A549 (cell line): ENCODE data around the gene DOC2B. TPM values are rescaled to one million over a fixed set of nuclear protein-coding genes. Genes with fewer than 3 reads are reported as not detected.

Experiments used
- ATAC-seq, 2 experiments: fragments of 200-7000 bp in 1 of 2; fragments of >200 bp in 1 of 2; cut with Nextera tagmentation in 1 of 2; cut with Tn5 transposase in 1 of 2; 3 replicates each; pipeline versions ENCODE4 v1.8.0 to v1.9.1; 2018 to 2020; ENCODE audit warnings: mild to moderate bottlenecking in 1 of 2, moderate library complexity in 1 of 2
- CTCF ChIA-PET: fragments of 300-600 bp; sonication (Branson Sonifier 250); formaldehyde crosslinking; extraction: SDS; loops from one replicate; lab custom pipeline; 2021; ENCODE audit warnings: antibody characterized with exemption, inconsistent platforms; lab: Yijun Ruan, JAX
- POLR2A ChIA-PET: fragments of 350-600 bp; formaldehyde crosslinking; extraction: SDS; loops from one replicate; lab custom pipeline; 2021; ENCODE audit warnings: antibody characterized with exemption, inconsistent platforms; lab: Yijun Ruan, JAX
- DNase-seq, 2 experiments: peaks; one replicate each; pipeline versions ENCODE4 v3.0.0 to v3.0.0-alpha.2; 2011 to 2016; ENCODE audit warnings: low read depth in 1 of 2, low spot score in 1 of 2
- FAIRE-seq: peaks from 2 replicates; lab custom pipeline; 2011; peaks lifted over from hg19 to GRCh38; lab: Jason Lieb, UNC
- H3K27ac ChIP-seq, 2 experiments: fragments of >200 bp; sonication (Bioruptor Twin); formaldehyde crosslinking; 3 replicates each; pipeline ENCODE4 v1.5.1; 2016 to 2017
- H3K4me1 ChIP-seq: fragments of >200 bp; sonication (Bioruptor Twin); formaldehyde crosslinking; 3 replicates; pipeline ENCODE4 v1.6.1; 2016
- H3K4me2 ChIP-seq: fragments of >200 bp; sonication (Bioruptor Twin); formaldehyde crosslinking; 3 replicates; pipeline ENCODE4 v1.6.1; 2016
- H3K4me3 ChIP-seq: fragments of >200 bp; sonication (Bioruptor Twin); formaldehyde crosslinking; 3 replicates; pipeline ENCODE4 v1.5.1; 2016
- H3K9me3 ChIP-seq: fragments of >200 bp; sonication (Bioruptor Twin); formaldehyde crosslinking; 3 replicates; pipeline ENCODE4 v1.6.1; 2016
- BHLHE40 ChIP-seq: IDR thresholded peaks from 2 replicates; pipeline ENCODE4 v1.6.1; 2012; ENCODE audit warnings: low read depth, low read length, inconsistent platforms
- CBX2 ChIP-seq: fragments of 200-600 bp; sonication (generic); IDR thresholded peaks from 2 replicates; pipeline ENCODE4 v1.6.1; 2016; ENCODE audit warnings: low read depth, mild to moderate bottlenecking, borderline replicate concordance
- CHD4 ChIP-seq: fragments of 200-600 bp; sonication (generic); IDR thresholded peaks from 2 replicates; pipeline ENCODE4 v1.6.1; 2016; ENCODE audit warnings: antibody characterized with exemption, mild to moderate bottlenecking, borderline replicate concordance
- EHF ChIP-seq: fragments of 250-450 bp; sonication (Bioruptor Pico); IDR thresholded peaks from 2 replicates; pipeline ENCODE4 v1.5.0; 2020; ENCODE audit warnings: mild to moderate bottlenecking
- ESRRA ChIP-seq: fragments of 150-350 bp; IDR thresholded peaks from 2 replicates; pipeline ENCODE4 v1.6.1; 2014; ENCODE audit warnings: mild to moderate bottlenecking, low read length, borderline replicate concordance
- FOSL2 ChIP-seq, 2 experiments: fragments of 450-650 bp in 1 of 2; fragments of >200 bp in 1 of 2; sonication (Bioruptor Twin) in 1 of 2; formaldehyde crosslinking; IDR thresholded peaks; 2 replicates each; pipeline versions ENCODE4 v1.5.0 to v1.6.1; 2016 to 2020; ENCODE audit warnings: mild to moderate bottlenecking in 1 of 2, moderate library complexity in 1 of 2
- FOXS1 ChIP-seq: fragments of 250-450 bp; sonication (Bioruptor Pico); IDR thresholded peaks from 2 replicates; pipeline ENCODE4 v1.5.0; 2020; ENCODE audit warnings: mild to moderate bottlenecking, moderate library complexity
- HOXA7 ChIP-seq: fragments of 250-450 bp; sonication (Bioruptor Pico); IDR thresholded peaks from 2 replicates; pipeline ENCODE4 v1.5.0; 2020; ENCODE audit warnings: mild to moderate bottlenecking, moderate library complexity
- JUNB ChIP-seq: fragments of >200 bp; sonication (Bioruptor Twin); formaldehyde crosslinking; IDR thresholded peaks from 2 replicates; pipeline ENCODE4 v1.6.1; 2016
- MAFK ChIP-seq: fragments of 450-650 bp; IDR thresholded peaks from 2 replicates; pipeline ENCODE4 v1.6.1; 2014; ENCODE audit not compliant: partially characterized antibody
- MYC ChIP-seq: IDR thresholded peaks from 2 replicates; pipeline ENCODE4 v1.6.1; 2012; ENCODE audit warnings: mild to moderate bottlenecking, inconsistent platforms, low read length, improper control_type of control experiment, borderline replicate concordance
- NPAS2 ChIP-seq: fragments of 250-450 bp; sonication (Bioruptor Pico); IDR thresholded peaks from 2 replicates; pipeline ENCODE4 v1.8.0; 2022; ENCODE audit warnings: mild to moderate bottlenecking, moderate library complexity, borderline replicate concordance
- NR3C1 ChIP-seq: fragments of >200 bp; sonication (Bioruptor Twin); formaldehyde crosslinking; IDR thresholded peaks from 3 replicates; pipeline ENCODE4 v1.6.1; 2017
- RAD21 ChIP-seq, 2 experiments: fragments of >200 bp in 1 of 2; sonication (Bioruptor Twin) in 1 of 2; formaldehyde crosslinking in 1 of 2; IDR thresholded peaks in 1 of 2; conservative IDR thresholded peaks in 1 of 2; 2 replicates in 1 of 2; 3 replicates in 1 of 2; pipeline ENCODE4 v1.6.1; 2012 to 2018; ENCODE audit warnings: inconsistent platforms in 1 of 2
- SMC3 ChIP-seq: fragments of >200 bp; sonication (Bioruptor Twin); formaldehyde crosslinking; IDR thresholded peaks from 3 replicates; pipeline ENCODE4 v1.6.1; 2018; ENCODE audit warnings: inconsistent platforms
- SREBF2 ChIP-seq: fragments of 450-650 bp; IDR thresholded peaks from 2 replicates; pipeline ENCODE4 v1.6.1; 2014; ENCODE audit warnings: mild to moderate bottlenecking, moderate library complexity
- TFCP2L1 ChIP-seq: fragments of 250-450 bp; sonication (Bioruptor Pico); IDR thresholded peaks from 2 replicates; pipeline ENCODE4 v1.5.0; 2021; ENCODE audit warnings: mild to moderate bottlenecking
- TP53 ChIP-seq: fragments of 250-450 bp; sonication (Bioruptor Pico); IDR thresholded peaks from 2 replicates; pipeline ENCODE4 v1.5.0; 2021; ENCODE audit warnings: mild to moderate bottlenecking, moderate library complexity
- ZC3H11A ChIP-seq: fragments of 450-650 bp; IDR thresholded peaks from 2 replicates; pipeline ENCODE4 v1.6.1; 2014; ENCODE audit warnings: antibody characterized with exemption, mild to moderate bottlenecking
- WGBS: methylation state at CpG from one replicate; pipeline ENCODE4 v1.1.6; 2017; ENCODE audit errors: missing lambda C conversion rate; 5-methylcytosine and 5-hydroxymethylcytosine counted together
- polyA plus RNA-seq, 4 experiments: library from polyadenylated mRNA; depleted of rRNA in 3 of 4; stranded (reverse); fragments of >200 nt; fragmentation: RNase III in 1 of 4; extraction: RNeasy Plus Mini Kit Qiagen cat#74134 plus additional on column Dnase treatment in 1 of 4; gene quantifications; 2 replicates in 3 of 4; 3 replicates in 1 of 4; pipeline ENCODE4 v1.2.3, GENCODE V29; 2011 to 2017
- TF ChIP-seq, protein P1 (sequence below): fragments of 250-450 bp; sonication (Bioruptor Pico); IDR thresholded peaks from 2 replicates; pipeline ENCODE4 v1.5.0; 2021; ENCODE audit warnings: mild to moderate bottlenecking, moderate library complexity, borderline replicate concordance
- TF ChIP-seq, protein P2 (sequence below): fragments of >200 bp; sonication (Bioruptor Twin); formaldehyde crosslinking; IDR thresholded peaks from 3 replicates; pipeline ENCODE4 v1.5.1; 2016
- TF ChIP-seq, protein P3 (sequence below): fragments of >200 bp; sonication (Bioruptor Twin); formaldehyde crosslinking; IDR thresholded peaks from 2 replicates; pipeline ENCODE4 v1.6.1; 2016

DOC2B gene
- polyA plus RNA-seq, 2 of the 4 experiments (the other 2 are of a cell fraction): 0.27 to 1.6 TPM

DNA sequence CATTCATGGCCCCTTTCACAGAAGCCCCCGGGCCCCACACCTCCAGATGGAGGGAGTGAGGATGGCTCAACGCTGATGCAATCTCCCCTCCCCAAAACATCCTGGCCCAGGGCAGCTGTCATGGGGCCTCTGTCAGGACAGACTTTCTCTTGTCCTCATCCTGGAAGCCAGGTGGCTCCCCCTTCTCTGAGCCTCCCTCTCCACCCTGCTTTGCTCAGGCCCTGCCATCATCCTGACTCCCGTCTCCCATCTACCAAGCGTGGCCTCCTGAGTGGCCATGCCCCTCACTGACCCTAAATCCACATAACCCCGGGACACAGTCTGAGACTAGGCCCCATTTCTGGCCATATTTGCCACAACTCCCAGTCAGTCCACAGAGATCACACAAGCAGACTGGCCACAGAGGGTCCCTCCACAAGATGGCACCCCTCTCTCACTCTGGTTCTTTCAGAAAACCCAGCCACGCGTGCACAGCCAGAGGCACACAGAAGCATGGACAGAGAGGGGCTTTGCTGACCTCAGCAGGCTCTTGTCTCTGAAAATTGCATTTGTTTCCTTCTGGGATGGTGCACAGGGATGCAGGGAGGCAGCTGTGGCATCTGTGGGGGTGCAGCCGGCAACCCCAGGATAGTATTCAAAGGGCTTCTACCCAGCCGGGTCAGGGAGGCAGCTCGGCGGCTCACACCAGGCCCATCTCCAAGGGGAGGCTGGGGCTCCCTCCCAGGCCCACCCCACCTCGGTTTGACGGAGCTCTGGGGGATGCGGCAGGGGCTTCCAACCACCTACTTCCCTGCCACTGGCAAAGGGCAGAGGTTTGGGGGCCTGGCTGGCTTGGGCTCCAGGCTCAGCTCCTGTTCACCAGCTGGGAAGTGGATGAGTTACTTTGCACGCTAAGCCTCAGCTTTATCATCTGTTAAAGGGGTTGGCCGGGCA, 16.9 kb downstream of the DOC2B start:
- H3K4me1 ChIP-seq: no peaks in the 10 kb centered on the region
- H3K4me3 ChIP-seq: no peak overlapping the region
- peak overlapping the region; percentile 41 to 43; a peak in 3 of 6 replicates for H3K27ac ChIP-seq
- FAIRE-seq (no peak), ATAC-seq (peak; percentile 68 to 88), DNase-seq (peak; percentile 61 to 65)
- POLR2A ChIA-PET: no interaction called here
- no peaks in the 10 kb centered on the region for H3K9me3 ChIP-seq
- CTCF ChIA-PET: interaction anchor here (0.9 to 5.2 kb wide), 19 partner anchors 9 to 816 kb away, joined by 3 to 44 read pairs (median 4); partner anchors contain the start of gene NXN
- no peak for TF ChIP-seq ESRRA
- TF ChIP-seq SMC3: peak; percentile 69
- TF ChIP-seq MYC: no peak
- TF ChIP-seq MAFK: peak; percentile 53
- peak; percentile 79 to 87 for TF ChIP-seq RAD21 (conservative IDR thresholded peaks at IDR 0.05 in 1 of 2, IDR thresholded peaks at IDR 0.05 in 1 of 2)
- TF ChIP-seq, protein P1, sequence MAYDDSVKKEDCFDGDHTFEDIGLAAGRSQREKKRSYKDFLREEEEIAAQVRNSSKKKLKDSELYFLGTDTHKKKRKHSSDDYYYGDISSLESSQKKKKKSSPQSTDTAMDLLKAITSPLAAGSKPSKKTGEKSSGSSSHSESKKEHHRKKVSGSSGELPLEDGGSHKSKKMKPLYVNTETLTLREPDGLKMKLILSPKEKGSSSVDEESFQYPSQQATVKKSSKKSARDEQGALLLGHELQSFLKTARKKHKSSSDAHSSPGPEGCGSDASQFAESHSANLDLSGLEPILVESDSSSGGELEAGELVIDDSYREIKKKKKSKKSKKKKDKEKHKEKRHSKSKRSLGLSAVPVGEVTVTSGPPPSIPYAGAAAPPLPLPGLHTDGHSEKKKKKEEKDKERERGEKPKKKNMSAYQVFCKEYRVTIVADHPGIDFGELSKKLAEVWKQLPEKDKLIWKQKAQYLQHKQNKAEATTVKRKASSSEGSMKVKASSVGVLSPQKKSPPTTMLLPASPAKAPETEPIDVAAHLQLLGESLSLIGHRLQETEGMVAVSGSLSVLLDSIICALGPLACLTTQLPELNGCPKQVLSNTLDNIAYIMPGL (CRISPR knock-in tag): no peak
- TF ChIP-seq, protein P2, sequence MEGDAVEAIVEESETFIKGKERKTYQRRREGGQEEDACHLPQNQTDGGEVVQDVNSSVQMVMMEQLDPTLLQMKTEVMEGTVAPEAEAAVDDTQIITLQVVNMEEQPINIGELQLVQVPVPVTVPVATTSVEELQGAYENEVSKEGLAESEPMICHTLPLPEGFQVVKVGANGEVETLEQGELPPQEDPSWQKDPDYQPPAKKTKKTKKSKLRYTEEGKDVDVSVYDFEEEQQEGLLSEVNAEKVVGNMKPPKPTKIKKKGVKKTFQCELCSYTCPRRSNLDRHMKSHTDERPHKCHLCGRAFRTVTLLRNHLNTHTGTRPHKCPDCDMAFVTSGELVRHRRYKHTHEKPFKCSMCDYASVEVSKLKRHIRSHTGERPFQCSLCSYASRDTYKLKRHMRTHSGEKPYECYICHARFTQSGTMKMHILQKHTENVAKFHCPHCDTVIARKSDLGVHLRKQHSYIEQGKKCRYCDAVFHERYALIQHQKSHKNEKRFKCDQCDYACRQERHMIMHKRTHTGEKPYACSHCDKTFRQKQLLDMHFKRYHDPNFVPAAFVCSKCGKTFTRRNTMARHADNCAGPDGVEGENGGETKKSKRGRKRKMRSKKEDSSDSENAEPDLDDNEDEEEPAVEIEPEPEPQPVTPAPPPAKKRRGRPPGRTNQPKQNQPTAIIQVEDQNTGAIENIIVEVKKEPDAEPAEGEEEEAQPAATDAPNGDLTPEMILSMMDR: peak; percentile 51
- H3K4me2 ChIP-seq: no peak overlapping the region
- WGBS: 77% methylated on average over 11 of the region's 16 CpGs

DNA sequence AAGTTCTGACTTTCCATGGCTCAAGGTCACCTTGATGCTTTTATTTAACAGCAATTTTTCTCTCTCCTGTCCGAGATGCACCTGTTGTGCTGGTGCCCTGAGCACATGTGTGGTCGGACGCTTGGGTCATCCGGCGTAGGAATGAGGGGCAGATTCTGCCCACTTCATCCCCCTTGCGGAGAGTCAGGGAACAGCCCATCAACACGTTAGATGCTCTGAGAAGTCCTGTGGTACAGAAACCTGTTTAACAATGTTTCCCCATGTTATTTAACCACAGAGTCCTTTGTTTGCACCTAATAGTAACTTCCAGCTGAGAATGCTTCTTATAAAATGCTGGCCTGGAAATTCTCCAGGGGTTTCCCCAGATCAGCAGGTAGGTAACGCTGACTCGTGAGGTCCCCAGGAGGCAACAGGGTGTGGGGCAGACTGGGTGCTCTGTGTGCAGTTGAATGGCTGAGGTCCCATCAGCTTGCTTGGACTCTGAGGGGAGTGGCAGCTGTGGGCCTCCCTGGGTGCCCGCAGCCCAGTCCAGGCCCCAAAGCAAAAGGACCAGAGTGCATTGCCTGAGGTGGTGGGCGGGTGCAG, 17.8 kb downstream of the DOC2B start:
- ATAC-seq: peak; percentile 41 to 65; a peak in 3 of 6 replicates
- no peak overlapping the region for H3K4me3 ChIP-seq
- H3K9me3 ChIP-seq: no peaks in the 10 kb centered on the region
- ChIA-PET CTCF (interaction anchor here (0.9 to 5.2 kb wide), 15 partner anchors 10 to 817 kb away, joined by 3 to 44 read pairs (median 4); partner anchors contain the start of gene NXN), POLR2A (no interaction called here)
- no peak overlapping the region for H3K4me2 ChIP-seq
- no peak for DNase-seq
- WGBS: 80% methylated on average over 11 of the region's 11 CpGs
- TF ChIP-seq TP53 (CRISPR knock-in tag) (no peak), MAFK (peak; percentile 39)
- TF ChIP-seq, protein P2: 0 out of 3 replicates have a peak, but pooled peaks have one; percentile 10
- no peak for FAIRE-seq
- H3K4me1 ChIP-seq: no peaks in the 10 kb centered on the region
- H3K27ac ChIP-seq: peak overlapping the region in 1 of 2 experiments; percentile 41; a peak in 1 of 6 replicates

DNA sequence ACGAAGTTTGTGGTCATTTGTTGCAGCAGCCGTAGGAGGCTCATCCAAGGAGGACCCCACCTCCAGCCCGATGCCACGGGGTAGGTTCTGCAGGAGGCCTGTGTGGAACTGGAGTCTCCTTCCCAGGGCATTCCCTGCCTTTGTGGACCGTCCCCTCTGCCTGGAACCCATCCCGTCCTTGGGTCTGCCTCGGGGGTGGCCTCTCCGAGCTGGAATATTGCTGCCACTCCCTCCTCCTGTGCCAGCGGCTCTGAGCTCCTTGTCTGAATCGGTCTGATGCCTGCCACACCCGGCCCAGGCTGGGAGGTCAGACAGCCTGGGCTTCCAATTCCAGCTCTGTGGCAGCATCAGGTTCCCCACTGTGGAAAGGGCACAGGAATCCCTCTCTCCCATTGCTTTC, 18.8 kb downstream of the DOC2B start:
- Histone ChIP-seq H3K4me2 (no peak overlapping the region), H3K9me3 (no peaks in the 10 kb centered on the region)
- WGBS: 76% methylated on average over 11 of the region's 11 CpGs
- CTCF ChIA-PET: interaction anchor here (0.7 to 5.2 kb wide), 11 partner anchors 10 to 818 kb away, joined by 3 to 44 read pairs (median 4); partner anchors contain the start of gene NXN
- no peak for ATAC-seq
- TF ChIP-seq TFCP2L1 (CRISPR knock-in tag) (no peak), CBX2 (no peak), NR3C1 (no peak), BHLHE40 (no peak), EHF (CRISPR knock-in tag) (no peak), TP53 (CRISPR knock-in tag) (no peak), HOXA7 (no peak), JUNB (no peak), RAD21 (conservative IDR thresholded peaks at IDR 0.05 in 1 of 2, IDR thresholded peaks at IDR 0.05 in 1 of 2) (no peak), SREBF2 (no peak), FOXS1 (CRISPR knock-in tag) (no peak), FOSL2 (IDR thresholded peaks at IDR 0.05) (no peak), FOSL2 (CRISPR knock-in tag; IDR thresholded peaks at IDR 0.05) (no peak), ZC3H11A (no peak), NPAS2 (CRISPR knock-in tag) (no peak), CHD4 (no peak)
- TF ChIP-seq, protein P3, sequence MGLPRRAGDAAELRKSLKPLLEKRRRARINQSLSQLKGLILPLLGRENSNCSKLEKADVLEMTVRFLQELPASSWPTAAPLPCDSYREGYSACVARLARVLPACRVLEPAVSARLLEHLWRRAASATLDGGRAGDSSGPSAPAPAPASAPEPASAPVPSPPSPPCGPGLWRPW: no peak
- TF ChIP-seq, all 56 proteins: peak for 0
- no peak overlapping the region for H3K4me3 ChIP-seq
- POLR2A ChIA-PET: no interaction called here
- no peak for DNase-seq
- no peak overlapping the region for H3K27ac ChIP-seq
- no peak for FAIRE-seq
- H3K4me1 ChIP-seq: no peaks in the 10 kb centered on the region
